Psoas muscle (tissue), 8 donors: ENCODE measurements around the gene EGFLAM. TPM values are rescaled to one million over a fixed set of nuclear protein-coding genes. Genes with fewer than 3 reads are reported as not detected.

Experiments
- ATAC-seq, 4 donors: fragments of 200-7000 bp; cut with Tn5 transposase; one replicate each; pipeline ENCODE4 v1.9.1; 2020; ENCODE audit warnings: moderate library complexity in 3 of 4, mild to moderate bottlenecking in 2 of 4
- DNase-seq, 2 donors: peaks; one replicate each; pipeline ENCODE4 v3.0.0-alpha.2; 2020
- H3K27ac ChIP-seq: fragments of 200-600 bp; one replicate; pipeline ENCODE4 v1.8.0; 2022
- H3K27me3 ChIP-seq, 3 donors: fragments of 200-600 bp in 1 of 3; one replicate each; pipeline versions ENCODE4 v1.6.1 to v1.8.0; 2013 to 2022; ENCODE audit warnings: low read length in 2 of 3, mild to moderate bottlenecking in 2 of 3, moderate library complexity in 1 of 3; ENCODE audit not compliant: insufficient read depth in 3 of 3
- H3K36me3 ChIP-seq, 2 donors: fragments of 200-600 bp in 1 of 2; one replicate each; pipeline versions ENCODE4 v1.6.1 to v1.8.0; 2013 to 2022; ENCODE audit warnings: low read depth in 1 of 2, mild to moderate bottlenecking in 1 of 2, moderate library complexity in 1 of 2; ENCODE audit not compliant: insufficient read depth in 1 of 2
- H3K4me1 ChIP-seq: fragments of 200-600 bp; one replicate; pipeline ENCODE4 v1.8.0; 2022
- H3K4me3 ChIP-seq: fragments of 200-600 bp; one replicate; pipeline ENCODE4 v1.8.0; 2022; ENCODE audit warnings: mild to moderate bottlenecking
- H3K9me3 ChIP-seq: fragments of 200-600 bp; one replicate; pipeline ENCODE4 v1.8.0; 2022
- WGBS, 3 donors: extraction: QIAGEN DNeasy Blood & Tissue Kit; methylation state at CpG; one replicate each; pipeline versions ENCODE4 v1.1.6 to v1.1.7; 2013; 5-methylcytosine and 5-hydroxymethylcytosine counted together
- intact Hi-C, 2 donors: fragments of 100-400 bp; cut with DNase I; formaldehyde crosslinking; loops; one replicate each; pipeline versions ENCODE4 v1.11.0 to v1.14.2; 2022
- polyA plus RNA-seq, 3 donors: library from polyadenylated mRNA; stranded (reverse); fragments of 200-250 nt; gene quantifications; one replicate each; pipeline ENCODE4 v1.2.3, GENCODE V29; 2013
- total RNA-seq, 4 donors: library from RNA; stranded (reverse); fragmentation: NEBNext Ultra II Directional in 2 of 4; extraction: Animal tissue kit (Norgen Biotek cat#: 25700) in 2 of 4; gene quantifications; one replicate each; pipeline versions ENCODE4 v1.2.1 to v1.2.4, GENCODE V29; 2021 to 2023
- TF ChIP-seq, protein P1 (sequence below): fragments of 200-600 bp; IDR thresholded peaks from one replicate; pipeline ENCODE4 v1.8.0; 2022; ENCODE audit warnings: antibody characterized with exemption
- donor health status: healthy with polysubstance abuse.
- donor health status: DM: no; HTN: no; CAD: no; lungs with moderate emphysema.
- donor health status: Bipolar disorder and iron deficiency.
- donor health status: healthy.
- donor health status: DM: yes; HTN: yes; CAD: no.
- donor health status: DM: no; HTN: no; CAD: no.
- donor health status: DM: no; HTN: no; CAD: no.
- donor health status: DM: yes; HTN: yes; CAD: no.

EGFLAM gene
- total and polyA plus RNA-seq, 7 donors = 16.0 to 53.8 (median 35.3) TPM

DNA sequence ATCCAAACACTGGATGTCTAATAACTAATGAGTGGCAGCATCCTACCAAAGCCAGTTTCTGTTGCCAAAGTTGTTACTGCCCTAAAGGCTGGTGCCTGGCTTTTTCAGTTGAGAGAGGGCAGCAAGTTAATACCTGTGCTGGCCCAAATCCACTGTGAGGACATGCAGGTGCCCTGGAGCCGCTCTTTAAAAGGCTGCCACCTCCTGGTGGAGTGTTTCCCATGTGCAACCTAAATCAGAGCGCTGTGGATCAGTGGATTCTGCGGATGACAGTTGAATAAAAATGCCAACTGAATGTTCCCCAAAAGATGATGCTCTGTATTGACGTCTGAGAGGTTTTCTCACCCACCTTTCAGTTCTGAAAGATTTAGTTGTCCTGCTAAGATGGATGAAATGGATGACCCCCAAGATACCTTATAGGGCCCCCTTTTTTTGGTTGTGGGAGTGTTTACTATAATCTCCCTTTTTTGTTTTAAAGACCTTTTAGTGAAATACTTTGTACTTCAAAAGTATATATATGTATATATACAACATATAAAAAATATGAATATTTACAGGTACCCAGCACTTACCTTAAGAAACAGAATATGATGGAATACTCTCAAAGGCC, 146.4 kb downstream of the EGFLAM start:
- intact Hi-C loops = no loop called here
- DNase-seq (no peak), ATAC-seq (no peak)
- H3K36me3 ChIP-seq = no peaks in the 10 kb centered on the region
- H3K4me3 ChIP-seq = no peak overlapping the region
- TF ChIP-seq, protein P1, sequence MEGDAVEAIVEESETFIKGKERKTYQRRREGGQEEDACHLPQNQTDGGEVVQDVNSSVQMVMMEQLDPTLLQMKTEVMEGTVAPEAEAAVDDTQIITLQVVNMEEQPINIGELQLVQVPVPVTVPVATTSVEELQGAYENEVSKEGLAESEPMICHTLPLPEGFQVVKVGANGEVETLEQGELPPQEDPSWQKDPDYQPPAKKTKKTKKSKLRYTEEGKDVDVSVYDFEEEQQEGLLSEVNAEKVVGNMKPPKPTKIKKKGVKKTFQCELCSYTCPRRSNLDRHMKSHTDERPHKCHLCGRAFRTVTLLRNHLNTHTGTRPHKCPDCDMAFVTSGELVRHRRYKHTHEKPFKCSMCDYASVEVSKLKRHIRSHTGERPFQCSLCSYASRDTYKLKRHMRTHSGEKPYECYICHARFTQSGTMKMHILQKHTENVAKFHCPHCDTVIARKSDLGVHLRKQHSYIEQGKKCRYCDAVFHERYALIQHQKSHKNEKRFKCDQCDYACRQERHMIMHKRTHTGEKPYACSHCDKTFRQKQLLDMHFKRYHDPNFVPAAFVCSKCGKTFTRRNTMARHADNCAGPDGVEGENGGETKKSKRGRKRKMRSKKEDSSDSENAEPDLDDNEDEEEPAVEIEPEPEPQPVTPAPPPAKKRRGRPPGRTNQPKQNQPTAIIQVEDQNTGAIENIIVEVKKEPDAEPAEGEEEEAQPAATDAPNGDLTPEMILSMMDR = no peak
- H3K4me1 ChIP-seq = no peaks in the 10 kb centered on the region
- peaks cover 0 to 4% (median 0%) of the 10 kb centered on the region in 3 donors for H3K27me3 ChIP-seq
- WGBS, 3 donors = 51 to 57% (median 54%) methylated on average over 4 of the region's 4 CpGs
- no peak overlapping the region for H3K27ac ChIP-seq
- no peaks in the 10 kb centered on the region for H3K9me3 ChIP-seq

DNA sequence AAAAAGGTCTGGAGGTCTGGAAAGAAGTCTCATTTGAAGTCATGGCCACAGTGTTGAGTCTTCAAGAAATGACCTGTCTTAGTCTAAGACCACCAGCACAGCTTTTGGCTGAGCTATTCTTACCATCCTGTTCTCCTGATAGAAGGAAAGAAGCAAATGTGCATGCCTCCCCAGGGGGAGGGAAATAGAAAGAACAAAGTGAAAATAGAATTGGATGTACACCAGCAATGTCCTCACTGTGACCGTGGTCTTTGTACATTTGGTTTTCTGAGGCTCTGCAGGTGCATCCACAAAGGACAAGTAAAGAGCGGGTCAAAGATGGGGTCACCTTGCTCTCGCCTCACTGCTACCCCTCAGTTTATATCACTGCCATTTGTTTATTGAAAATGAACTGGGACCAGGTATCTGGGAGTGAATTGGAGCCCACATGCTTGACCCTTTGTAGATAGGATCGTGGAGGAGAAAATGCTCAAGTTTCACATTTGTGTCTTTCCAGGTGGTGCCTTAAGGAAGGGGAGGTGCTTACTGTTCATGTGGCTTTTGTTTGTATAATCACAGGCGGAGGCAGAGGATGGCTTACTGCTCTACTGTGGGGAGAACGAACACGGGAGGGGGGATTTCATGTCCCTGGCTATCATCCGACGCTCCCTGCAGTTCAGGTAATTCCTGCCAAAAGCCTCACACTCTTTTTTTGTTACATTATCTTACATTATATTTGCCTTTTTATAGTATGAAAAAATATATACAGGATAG, 150.3 kb downstream of the EGFLAM start:
- Histone ChIP-seq H3K27ac (no peak overlapping the region), H3K9me3 (no peaks in the 10 kb centered on the region), H3K4me1 (no peaks in the 10 kb centered on the region), H3K36me3 (no peaks in the 10 kb centered on the region), H3K27me3 (peaks cover 0 to 4% (median 0%) of the 10 kb centered on the region in 3 donors), H3K4me3 (no peak overlapping the region)
- 61 to 70% (median 70%) methylated on average over 9 of the region's 9 CpGs for WGBS, 3 donors
- ATAC-seq (no peak), DNase-seq (no peak)
- intact Hi-C loops = no loop called here
- TF ChIP-seq, protein P1 = no peak

DNA sequence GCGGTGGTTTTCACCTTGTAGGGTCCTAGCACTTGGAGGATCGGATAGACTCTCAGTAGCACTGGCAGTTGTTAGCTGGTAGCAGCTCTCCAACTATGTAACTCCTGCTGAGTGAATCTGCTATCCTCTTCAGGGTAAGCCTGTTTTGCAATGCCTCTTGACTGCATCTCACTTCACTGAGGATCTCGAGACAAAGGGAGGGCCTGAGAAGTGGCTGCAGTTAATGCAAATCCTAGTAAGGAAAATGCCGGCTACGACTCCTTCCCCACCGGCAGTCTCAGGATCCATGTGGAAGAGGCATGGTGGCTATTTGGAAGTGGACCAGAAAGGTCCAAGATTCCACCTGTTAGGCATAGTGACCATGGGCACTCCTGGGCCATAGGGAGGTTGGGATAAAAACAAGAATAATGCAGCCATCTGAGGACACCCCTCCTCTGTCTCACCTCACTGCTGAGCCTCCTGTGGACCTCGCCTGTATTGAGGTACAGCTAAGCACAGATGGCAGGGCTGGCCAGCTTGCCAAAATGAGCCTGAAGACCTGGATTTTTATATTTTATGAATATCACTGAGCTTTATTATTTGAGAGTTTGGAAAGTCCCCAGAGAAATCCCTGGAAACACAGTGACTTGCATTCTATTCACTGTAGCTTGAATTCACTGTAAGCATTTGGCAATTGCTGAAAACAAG, 152.1 kb downstream of the EGFLAM start:
- TF ChIP-seq, protein P1 = no peak
- Histone ChIP-seq H3K4me3 (no peak overlapping the region), H3K36me3 (no peaks in the 10 kb centered on the region), H3K9me3 (no peaks in the 10 kb centered on the region), H3K27me3 (peaks cover 0 to 4% (median 0%) of the 10 kb centered on the region in 3 donors), H3K4me1 (no peaks in the 10 kb centered on the region), H3K27ac (no peak overlapping the region)
- DNase-seq (no peak), ATAC-seq (no peak)
- intact Hi-C loops = no loop called here
- 88 to 91% (median 89%) methylated on average over 7 of the region's 7 CpGs for WGBS, 3 donors

DNA sequence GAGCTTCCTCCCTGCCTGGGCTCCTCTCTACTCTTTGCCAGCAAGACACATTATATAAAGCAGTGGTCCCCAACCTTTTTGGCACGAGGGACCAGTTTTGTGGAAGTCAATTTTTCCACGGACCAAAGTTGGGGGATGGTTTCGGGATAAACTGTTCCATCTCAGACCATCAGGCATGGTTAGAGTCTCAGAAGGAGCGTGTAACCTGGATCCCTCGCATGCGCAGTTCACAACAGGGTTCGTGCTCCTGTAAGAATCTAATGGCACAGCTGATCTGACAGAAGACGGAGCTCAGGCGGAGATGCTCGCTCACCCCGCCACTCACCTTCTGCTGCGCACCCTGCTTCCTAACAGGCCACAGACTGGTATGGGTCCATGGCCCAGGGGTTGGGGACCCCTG, 155.3 kb downstream of the EGFLAM start:
- Histone ChIP-seq H3K36me3 (no peaks in the 10 kb centered on the region), H3K4me3 (no peak overlapping the region), H3K27me3 (no peaks in the 10 kb centered on the region), H3K4me1 (no peaks in the 10 kb centered on the region), H3K27ac (no peak overlapping the region), H3K9me3 (no peaks in the 10 kb centered on the region)
- intact Hi-C loops = no loop called here
- ATAC-seq (no peak), DNase-seq (no peak)
- WGBS, 3 donors = 75 to 77% (median 75%) methylated on average over 12 of the region's 12 CpGs
- TF ChIP-seq, protein P1 = no peak
